ENCODE measurements around the gene NDUFA1.
A peak's percentile ranks its signal among the peaks of the same experiment; 100 is the strongest.
"Not testable (repeated sequence)": the region's sequence is repeated elsewhere in the genome, so short reads cannot be mapped to it uniquely, and the experiment has no call there.

NDUFA1 gene

GRCh38 chrX:119871599-119872395 lies at the start of gene NDUFA1, which contains the start of gene RNF113A:
TSS of gene NDUFA1 (plus strand) at chrX:119871832. CDS start at chrX:119871912, 80 bp downstream.
TSS of gene RNF113A (minus strand) at chrX:119871733. CDS start at chrX:119871613, 120 bp downstream.
- DNase-seq = peak; percentile 84

GRCh38 chrX:119824221-119824620 lies 47.4 kb upstream of the NDUFA1 start:
- DNase-seq = not testable (repeated sequence)

GRCh38 chrX:119826399-119826959 lies 45.2 kb upstream of the NDUFA1 start:
- no peak for DNase-seq

- no peak for DNase-seq
Measured at GRCh38 chrX:119828446-119828845, 43.2 kb upstream of the NDUFA1 start.

GRCh38 chrX:119833905-119834304 lies 37.7 kb upstream of the NDUFA1 start:
- no peak for DNase-seq

GRCh38 chrX:119852382-119853353 lies 19.0 kb upstream of the NDUFA1 start, which contains the start of gene UPF3B:
TSS of gene UPF3B (minus strand) at chrX:119852963. CDS start at chrX:119852928, 35 bp downstream.
- peak; percentile 92 for DNase-seq

GRCh38 chrX:119853444-119853843 lies 18.2 kb upstream of the NDUFA1 start:
- no peak for DNase-seq

- DNase-seq = peak; percentile 24
Measured at GRCh38 chrX:119870626-119871131, 953 bp upstream of the NDUFA1 start.

- DNase-seq = no peak
Measured at GRCh38 chrX:119871245-119871598, 410 bp upstream of the NDUFA1 start.

GRCh38 chrX:119878740-119879139 lies 7.1 kb downstream of the NDUFA1 start:
- no peak for DNase-seq

GRCh38 chrX:119880076-119880475 lies 8.4 kb downstream of the NDUFA1 start:
- no peak for DNase-seq

GRCh38 chrX:119880552-119881437 lies 9.2 kb downstream of the NDUFA1 start:
- peak; percentile 14 for DNase-seq

GRCh38 chrX:119885554-119886428 lies 14.2 kb downstream of the NDUFA1 start:
- DNase-seq = no peak

- peak; percentile 54 for DNase-seq
Measured at GRCh38 chrX:119887721-119888425, 16.2 kb downstream of the NDUFA1 start.

GRCh38 chrX:119890626-119891025 lies 19.0 kb downstream of the NDUFA1 start:
- not testable (repeated sequence) for DNase-seq

GRCh38 chrX:119891961-119892692 lies 20.5 kb downstream of the NDUFA1 start:
- not testable (repeated sequence) for DNase-seq

GRCh38 chrX:119895843-119896326 lies 24.3 kb downstream of the NDUFA1 start, which contains the start of gene AKAP14:
TSS of gene AKAP14 (plus strand) at chrX:119895893. CDS start at chrX:119903224, 7,331 bp downstream.
- no peak for DNase-seq

GRCh38 chrX:119899125-119899524 lies 27.5 kb downstream of the NDUFA1 start:
- no peak for DNase-seq

GRCh38 chrX:119900976-119901375 lies 29.3 kb downstream of the NDUFA1 start:
- DNase-seq = no peak

Measured in activated naive CD4-positive, alpha-beta T cell treated with anti-CD3 and anti-CD28 coated beads, Interleukin-2, amount 50 U/mL, for 16 hours (primary cell).